ENCODE results near the gene QDPR. TPM values are rescaled to one million over a fixed set of nuclear protein-coding genes. Genes with fewer than 3 reads are reported as not detected.

The QDPR gene
- total RNA-seq, 1 donor from 2014 or later, result 53.0 TPM

DNA sequence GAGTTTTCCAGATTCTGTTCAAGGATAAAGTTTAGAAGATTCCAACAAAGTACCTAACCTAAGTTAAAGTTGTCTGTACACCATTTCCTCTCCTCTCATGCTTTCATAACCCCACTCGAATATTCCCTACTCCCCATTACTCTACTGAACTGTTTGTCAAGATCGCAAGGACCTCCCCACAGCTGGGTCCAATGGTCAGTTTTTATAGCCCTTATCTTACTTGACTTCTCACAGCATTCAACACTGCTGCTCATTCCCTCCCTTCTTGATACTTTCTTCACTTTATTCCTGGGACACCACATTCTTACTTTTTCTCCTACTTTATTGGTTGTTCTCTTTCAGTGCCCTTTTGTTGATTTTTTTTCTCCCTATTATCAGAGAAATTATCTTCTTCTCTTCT lies 30.9 kb downstream of the QDPR start:
- TF ChIP-seq, protein P1, sequence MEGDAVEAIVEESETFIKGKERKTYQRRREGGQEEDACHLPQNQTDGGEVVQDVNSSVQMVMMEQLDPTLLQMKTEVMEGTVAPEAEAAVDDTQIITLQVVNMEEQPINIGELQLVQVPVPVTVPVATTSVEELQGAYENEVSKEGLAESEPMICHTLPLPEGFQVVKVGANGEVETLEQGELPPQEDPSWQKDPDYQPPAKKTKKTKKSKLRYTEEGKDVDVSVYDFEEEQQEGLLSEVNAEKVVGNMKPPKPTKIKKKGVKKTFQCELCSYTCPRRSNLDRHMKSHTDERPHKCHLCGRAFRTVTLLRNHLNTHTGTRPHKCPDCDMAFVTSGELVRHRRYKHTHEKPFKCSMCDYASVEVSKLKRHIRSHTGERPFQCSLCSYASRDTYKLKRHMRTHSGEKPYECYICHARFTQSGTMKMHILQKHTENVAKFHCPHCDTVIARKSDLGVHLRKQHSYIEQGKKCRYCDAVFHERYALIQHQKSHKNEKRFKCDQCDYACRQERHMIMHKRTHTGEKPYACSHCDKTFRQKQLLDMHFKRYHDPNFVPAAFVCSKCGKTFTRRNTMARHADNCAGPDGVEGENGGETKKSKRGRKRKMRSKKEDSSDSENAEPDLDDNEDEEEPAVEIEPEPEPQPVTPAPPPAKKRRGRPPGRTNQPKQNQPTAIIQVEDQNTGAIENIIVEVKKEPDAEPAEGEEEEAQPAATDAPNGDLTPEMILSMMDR (IDR thresholded peaks at IDR 0.05; ENCODE audit: unreplicated experiment), result no peak
- Mint-ChIP-seq H3K9me3 (ENCODE audit: low read depth) (no peaks in the 10 kb centered on the region), H3K27me3 (no peaks in the 10 kb centered on the region), H3K4me3 (ENCODE audit: low read depth) (no peak overlapping the region), H3K4me1 (ENCODE audit: low read depth) (no peaks in the 10 kb centered on the region), H3K27ac (no peak overlapping the region), H3K36me3 (ENCODE audit: insufficient read depth) (peaks cover 10% of the 10 kb centered on the region)
- no peak for DNase-seq (ENCODE audit: low spot score, unreplicated experiment)

DNA sequence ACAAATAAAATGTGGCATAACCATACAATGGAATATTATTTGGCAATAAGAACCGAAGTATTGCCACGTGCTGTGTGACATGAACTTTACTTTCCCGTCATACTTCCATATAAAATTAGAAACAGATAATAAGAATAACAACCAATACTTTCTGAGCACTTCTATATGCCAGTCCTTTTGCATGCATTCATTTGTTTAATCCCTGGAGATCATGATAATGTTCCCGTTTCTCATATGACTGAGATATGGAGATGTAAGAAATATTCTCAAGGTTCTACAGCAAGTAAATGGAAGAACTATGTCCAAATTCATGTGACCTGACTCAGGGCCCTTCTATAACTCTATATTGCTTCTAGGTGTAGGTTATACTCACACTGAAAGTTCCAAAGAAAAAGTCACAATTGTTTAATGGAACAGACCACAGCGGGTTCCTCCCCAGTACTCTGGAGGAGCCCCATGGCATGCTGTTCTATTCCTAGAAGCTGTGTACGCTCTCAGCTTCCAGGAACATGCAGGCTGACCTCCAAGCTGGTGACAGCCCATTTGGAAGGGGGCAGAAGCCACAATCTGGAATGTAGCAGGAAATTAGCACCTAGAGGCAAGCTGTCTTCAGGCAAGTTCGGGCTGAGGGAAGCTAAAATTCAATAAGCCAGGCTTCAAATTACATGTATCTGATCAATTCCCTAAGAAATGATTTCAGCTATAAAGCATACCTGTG lies 31.5 kb downstream of the QDPR start:
- Mint-ChIP-seq H3K27me3 (no peaks in the 10 kb centered on the region), H3K36me3 (ENCODE audit: insufficient read depth) (peaks cover 9% of the 10 kb centered on the region), H3K9me3 (ENCODE audit: low read depth) (no peaks in the 10 kb centered on the region), H3K27ac (no peak overlapping the region), H3K4me1 (ENCODE audit: low read depth) (no peaks in the 10 kb centered on the region), H3K4me3 (ENCODE audit: low read depth) (no peak overlapping the region)
- DNase-seq (ENCODE audit: low spot score, unreplicated experiment), result no peak
- TF ChIP-seq, protein P1 (IDR thresholded peaks at IDR 0.05; ENCODE audit: unreplicated experiment), result no peak

DNA sequence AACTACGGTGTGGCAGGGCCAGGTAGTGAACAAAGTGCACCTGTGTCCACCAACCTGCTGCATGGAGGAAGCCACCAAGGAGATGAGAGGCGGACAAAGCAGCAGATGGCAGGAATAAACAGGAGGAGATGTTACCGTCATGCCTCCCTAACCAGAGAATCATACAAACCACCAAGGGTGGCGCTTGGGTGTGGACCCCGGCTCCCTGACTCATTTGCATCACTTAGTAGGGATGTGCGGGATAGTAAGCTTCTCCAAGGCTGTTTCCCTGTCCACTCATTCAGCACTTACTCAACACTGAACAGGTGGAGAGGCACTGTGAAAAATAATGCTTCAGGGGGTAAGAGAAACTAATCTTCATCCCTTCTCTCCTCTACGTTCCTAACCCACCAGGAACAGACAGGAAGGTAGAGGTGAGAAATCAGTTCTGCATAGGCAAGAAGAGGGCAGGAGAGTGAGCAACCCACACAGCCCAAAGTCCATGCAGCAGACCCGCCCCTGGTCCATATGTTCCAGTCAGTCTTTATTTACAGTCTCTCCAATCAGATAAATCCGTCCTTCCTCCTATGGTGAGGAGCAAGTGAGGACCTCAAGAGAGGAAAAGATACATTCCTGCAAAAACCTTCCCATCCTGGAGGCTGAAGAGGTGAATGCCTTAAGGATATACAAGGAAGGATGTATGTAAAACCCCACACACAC lies 34.0 kb downstream of the QDPR start:
- no peak for DNase-seq (ENCODE audit: low spot score, unreplicated experiment)
- no peaks in the 10 kb centered on the region for H3K36me3 Mint-ChIP-seq (ENCODE audit: insufficient read depth)
- TF ChIP-seq, protein P1 (IDR thresholded peaks at IDR 0.05; ENCODE audit: unreplicated experiment), result no peak
- no peaks in the 10 kb centered on the region for H3K4me1 Mint-ChIP-seq (ENCODE audit: low read depth)
- H3K27me3 Mint-ChIP-seq, result no peaks in the 10 kb centered on the region
- H3K4me3 Mint-ChIP-seq (ENCODE audit: low read depth), result no peak overlapping the region
- no peak overlapping the region for H3K27ac Mint-ChIP-seq
- H3K9me3 Mint-ChIP-seq (ENCODE audit: low read depth), result no peaks in the 10 kb centered on the region

DNA sequence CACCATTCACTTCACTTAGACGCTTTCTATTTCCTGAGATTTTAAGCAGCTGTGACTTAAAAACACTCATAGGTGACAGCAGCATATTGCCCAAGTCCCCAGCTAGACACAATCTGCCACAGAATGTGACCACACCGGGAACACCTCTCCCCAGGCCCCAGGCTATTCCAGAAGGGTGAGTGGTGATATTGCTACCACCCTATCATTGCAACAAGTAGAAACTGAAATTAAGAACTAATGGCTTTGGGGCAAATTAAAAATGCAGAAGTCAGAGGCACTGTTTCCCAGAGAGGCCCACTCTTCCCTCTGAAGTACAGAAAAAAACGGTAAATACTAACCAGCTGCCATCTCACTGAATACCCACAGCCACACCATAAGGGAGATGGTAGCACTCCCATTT lies 35.0 kb downstream of the QDPR start:
- Mint-ChIP-seq H3K27me3 (no peaks in the 10 kb centered on the region), H3K9me3 (ENCODE audit: low read depth) (no peaks in the 10 kb centered on the region), H3K4me3 (ENCODE audit: low read depth) (no peak overlapping the region), H3K36me3 (ENCODE audit: insufficient read depth) (no peaks in the 10 kb centered on the region), H3K4me1 (ENCODE audit: low read depth) (no peaks in the 10 kb centered on the region), H3K27ac (peak overlapping the region; percentile 24)
- TF ChIP-seq, protein P1 (IDR thresholded peaks at IDR 0.05; ENCODE audit: unreplicated experiment), result no peak
- DNase-seq (ENCODE audit: low spot score, unreplicated experiment), result no peak

DNA sequence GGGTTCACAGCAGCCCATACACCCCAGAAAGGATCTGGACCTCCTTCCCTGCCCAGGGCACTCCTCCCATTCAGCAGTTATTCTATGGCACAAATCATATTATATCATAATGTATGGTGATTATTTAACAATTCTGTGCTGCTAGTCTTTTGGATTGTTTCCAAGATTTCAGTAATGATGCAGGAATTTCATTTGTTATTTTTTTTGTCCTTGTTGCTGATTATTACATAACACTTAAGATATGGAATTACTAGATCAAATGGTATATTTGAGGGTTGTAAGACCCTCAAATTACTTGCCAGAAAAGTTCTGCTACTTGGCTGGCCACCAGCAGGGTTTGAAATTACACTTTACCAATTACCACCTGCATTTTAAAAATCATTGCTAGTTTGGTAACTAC lies 36.4 kb downstream of the QDPR start:
- TF ChIP-seq, protein P1 (IDR thresholded peaks at IDR 0.05; ENCODE audit: unreplicated experiment), result no peak

More for the DNA sequence above, 36.4 kb downstream of the QDPR start:
- DNase-seq (ENCODE audit: low spot score, unreplicated experiment), result no peak
- Mint-ChIP-seq H3K36me3 (ENCODE audit: insufficient read depth) (no peaks in the 10 kb centered on the region), H3K9me3 (ENCODE audit: low read depth) (no peaks in the 10 kb centered on the region), H3K4me3 (ENCODE audit: low read depth) (no peak overlapping the region), H3K27me3 (no peaks in the 10 kb centered on the region), H3K4me1 (ENCODE audit: low read depth) (no peaks in the 10 kb centered on the region), H3K27ac (no peak overlapping the region)

All from progenitor cell of endocrine pancreas (in vitro differentiated cells).